HepG2 (cell line): ENCODE measurements around the gene ZNF512B. TPM values are rescaled to one million over a fixed set of nuclear protein-coding genes. Genes with fewer than 3 reads are reported as not detected.

Source experiments
- ATF7-NPFF ChIP-seq: sonication (generic); formaldehyde crosslinking; IDR thresholded peaks from 2 replicates; pipeline ENCODE4 v1.8.1; 2023; ENCODE audit warnings: mild to moderate bottlenecking, low read depth, missing genetic modification reagents, moderate library complexity
- CBX1 ChIP-seq: IDR thresholded peaks from one replicate; pipeline ENCODE4 v1.6.1; 2016; ENCODE audit warnings: antibody characterized with exemption, low read depth
- EHMT2 ChIP-seq: fragments of 200-600 bp; sonication (generic); IDR thresholded peaks from 2 replicates; pipeline ENCODE4 v1.7.0; 2017; ENCODE audit warnings: antibody characterized with exemption, low read depth, low read length, borderline replicate concordance
- ELF4 ChIP-seq: sonication (generic); formaldehyde crosslinking; IDR thresholded peaks from 2 replicates; pipeline ENCODE4 v1.5.0; 2020; ENCODE audit warnings: missing genetic modification reagents, mild to moderate bottlenecking, moderate library complexity, borderline replicate concordance
- GZF1 ChIP-seq: sonication (generic); formaldehyde crosslinking; IDR thresholded peaks from 2 replicates; pipeline ENCODE4 v1.5.1; 2020; ENCODE audit warnings: mild to moderate bottlenecking, missing genetic modification reagents
- HCFC1 ChIP-seq: fragments of 150-350 bp; IDR thresholded peaks from 2 replicates; pipeline ENCODE4 v1.6.1; 2014; ENCODE audit warnings: low read depth, low read length
- HDAC1 ChIP-seq: sonication (generic); formaldehyde crosslinking; IDR thresholded peaks from 2 replicates; pipeline ENCODE4 v1.5.1; 2020; ENCODE audit warnings: mild to moderate bottlenecking, missing genetic modification reagents
- KDM3A ChIP-seq: IDR thresholded peaks from 2 replicates; pipeline ENCODE4 v1.6.1; 2018; ENCODE audit warnings: low read depth, missing compliant biosample characterization
- PTBP1 ChIP-seq: fragments of 200-400 bp; formaldehyde crosslinking; IDR thresholded peaks from 2 replicates; pipeline ENCODE4 v1.6.1; 2018; ENCODE audit warnings: low read length, low read depth; ENCODE audit not compliant: poor library complexity, severe bottlenecking
- RBM39 ChIP-seq: fragments of 200-400 bp; formaldehyde crosslinking; IDR thresholded peaks from one replicate; pipeline ENCODE4 v1.6.1; 2018; ENCODE audit warnings: antibody characterized with exemption, mild to moderate bottlenecking, low read depth, low read length; ENCODE audit not compliant: poor library complexity, severe bottlenecking
- RXRB ChIP-seq: IDR thresholded peaks from 2 replicates; pipeline ENCODE4 v1.6.1; 2016; ENCODE audit warnings: borderline replicate concordance, missing genetic modification reagents, missing compliant biosample characterization
- SIX1 ChIP-seq: sonication (generic); formaldehyde crosslinking; IDR thresholded peaks from 2 replicates; pipeline ENCODE4 v1.4.0; 2020; ENCODE audit warnings: missing genetic modification reagents, borderline replicate concordance
- SRSF1 ChIP-seq: fragments of 200-400 bp; formaldehyde crosslinking; optimal IDR thresholded peaks from 2 replicates; pipeline ENCODE3; 2017; ENCODE audit warnings: mild to moderate bottlenecking, low read depth, low read length, moderate library complexity
- TOPORS ChIP-seq: sonication (generic); formaldehyde crosslinking; IDR thresholded peaks from 2 replicates; pipeline ENCODE4 v1.8.0; 2023; ENCODE audit warnings: mild to moderate bottlenecking, missing genetic modification reagents
- U2AF1 ChIP-seq: fragments of 200-400 bp; formaldehyde crosslinking; optimal IDR thresholded peaks from 2 replicates; pipeline ENCODE3; 2017; ENCODE audit warnings: mild to moderate bottlenecking, low read depth, low read length
- WIZ ChIP-seq: sonication (generic); formaldehyde crosslinking; IDR thresholded peaks from 2 replicates; pipeline ENCODE4 v1.5.1; 2020; ENCODE audit warnings: mild to moderate bottlenecking, missing genetic modification reagents
- ZFP82 ChIP-seq: sonication (generic); formaldehyde crosslinking; IDR thresholded peaks from 2 replicates; pipeline ENCODE4 v1.5.1; 2020; ENCODE audit warnings: mild to moderate bottlenecking, missing genetic modification reagents, borderline replicate concordance
- ZNF317 ChIP-seq: sonication (generic); formaldehyde crosslinking; IDR thresholded peaks from 2 replicates; pipeline ENCODE4 v1.5.0; 2020; ENCODE audit warnings: mild to moderate bottlenecking, missing genetic modification reagents
- ZNF354B ChIP-seq: sonication (generic); formaldehyde crosslinking; IDR thresholded peaks from 2 replicates; pipeline ENCODE4 v1.8.0; 2022; ENCODE audit warnings: mild to moderate bottlenecking, missing genetic modification reagents
- ZNF432 ChIP-seq: sonication (generic); formaldehyde crosslinking; IDR thresholded peaks from 2 replicates; pipeline ENCODE4 v1.5.0; 2020; ENCODE audit warnings: missing genetic modification reagents, mild to moderate bottlenecking, borderline replicate concordance
- ZNF484 ChIP-seq: sonication (generic); formaldehyde crosslinking; IDR thresholded peaks from 2 replicates; pipeline ENCODE4 v1.5.1; 2020; ENCODE audit warnings: mild to moderate bottlenecking, low read depth, missing genetic modification reagents, borderline replicate concordance
- ZNF614 ChIP-seq: IDR thresholded peaks from 2 replicates; pipeline ENCODE4 v1.6.1; 2018; ENCODE audit warnings: missing biosample characterization, missing genetic modification reagents, inconsistent platforms, borderline replicate concordance
- ZNF615 ChIP-seq: sonication (generic); formaldehyde crosslinking; IDR thresholded peaks from 2 replicates; pipeline ENCODE4 v1.5.0; 2020; ENCODE audit warnings: mild to moderate bottlenecking, missing genetic modification reagents, borderline replicate concordance
- polyA plus RNA-seq, 8 experiments: library from polyadenylated mRNA; depleted of rRNA in 3 of 8; stranded (reverse) in 7 of 8; unstranded in 1 of 8; fragments of >200 nt; fragmentation: Illumina TruSeq in 4 of 8; extraction: Trizol in 4 of 8; gene quantifications; 2 replicates each; pipeline versions ENCODE4 v1.2.1 to v1.2.3, GENCODE V29; 2011 to 2016; ENCODE audit warnings: low read depth in 4 of 8, missing spikeins in 1 of 8, mixed read lengths in 1 of 8; ENCODE audit not compliant: insufficient read depth in 1 of 8
- total RNA-seq, 5 experiments: library from RNA; depleted of rRNA; stranded (reverse); fragments of >200 nt; fragmentation: Illumina TruSeq; extraction: Trizol; gene quantifications; 2 replicates each; pipeline ENCODE4 v1.2.3, GENCODE V29; 2016; ENCODE audit warnings: low read depth in 1 of 5
- TF ChIP-seq, protein P1 (sequence below): sonication (generic); formaldehyde crosslinking; IDR thresholded peaks from 2 replicates; pipeline ENCODE4 v1.4.0; 2020; ENCODE audit warnings: missing genetic modification reagents
- TF ChIP-seq, protein P2 (sequence below): sonication (generic); formaldehyde crosslinking; IDR thresholded peaks from 2 replicates; pipeline ENCODE4 v1.8.1; 2022; ENCODE audit warnings: mild to moderate bottlenecking, missing genetic modification reagents
- TF ChIP-seq, protein P3 (sequence below): sonication (generic); formaldehyde crosslinking; IDR thresholded peaks from 2 replicates; pipeline ENCODE4 v1.5.0; 2020; ENCODE audit warnings: mild to moderate bottlenecking, missing genetic modification reagents, moderate library complexity
- TF ChIP-seq, protein P4 (sequence below): sonication (generic); formaldehyde crosslinking; IDR thresholded peaks from 2 replicates; pipeline ENCODE4 v1.4.0; 2020; ENCODE audit warnings: mild to moderate bottlenecking, low read depth, missing genetic modification reagents

Gene ZNF512B
- total and polyA plus RNA-seq, 2 of the 13 experiments (the other 11 are each of a cell fraction or from before 2014, with no cell fraction given): 11.5 to 30.6 TPM

DNA sequence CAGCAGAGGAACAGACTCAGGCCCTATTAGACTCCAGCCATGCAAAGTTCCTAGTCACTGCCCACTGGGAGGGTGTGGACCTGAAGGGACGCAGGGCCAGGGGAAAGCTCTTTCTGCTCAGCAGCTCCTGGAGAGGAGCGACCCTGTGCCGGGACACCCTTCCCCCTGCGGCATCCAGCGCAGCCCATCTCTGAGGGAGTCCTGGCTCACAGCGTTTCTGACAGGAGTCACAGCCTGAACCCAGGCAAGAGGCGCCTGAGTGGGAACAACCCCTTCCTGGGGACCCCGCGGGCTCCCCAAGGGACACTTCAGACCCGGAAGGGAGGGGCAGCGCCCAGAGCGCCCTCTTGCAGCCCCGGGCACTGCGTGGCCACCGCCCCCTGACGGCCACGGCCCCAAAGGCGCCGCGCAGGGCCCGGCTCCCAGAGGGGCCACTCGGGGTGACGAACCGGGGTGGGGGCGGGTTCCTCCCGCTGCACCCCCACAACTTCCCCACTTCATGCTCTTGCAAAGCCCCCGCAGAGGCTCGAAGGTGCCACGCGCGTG, 14.4 kb downstream of the ZNF512B start (continued):
- TF ChIP-seq TOPORS (no peak), KDM3A (CRISPR knock-in tag) (no peak), ZNF432 (no peak), PTBP1 (peak; percentile 37), RBM39 (no peak), ZFP82 (CRISPR knock-in tag) (peak; percentile 96), EHMT2 (no peak), ZNF484 (CRISPR knock-in tag) (peak; percentile 88), WIZ (no peak), GZF1 (CRISPR knock-in tag) (no peak), ZNF615 (CRISPR knock-in tag) (no peak), ELF4 (0 out of 2 replicates have a peak, but pooled peaks have one; percentile 5), U2AF1 (no peak), RXRB (CRISPR knock-in tag) (no peak), ZNF317 (CRISPR knock-in tag) (no peak), SIX1 (CRISPR knock-in tag) (0 out of 2 replicates have a peak, but pooled peaks have one; percentile 1), ATF7-NPFF (CRISPR knock-in tag) (no peak), ZNF614 (CRISPR knock-in tag) (no peak), SRSF1 (no peak), HDAC1 (CRISPR knock-in tag) (no peak), HCFC1 (no peak), CBX1 (no peak), ZNF354B (CRISPR knock-in tag) (peak; percentile 97; the same call in 1 of the 2 replicates)
- TF ChIP-seq, protein P1, sequence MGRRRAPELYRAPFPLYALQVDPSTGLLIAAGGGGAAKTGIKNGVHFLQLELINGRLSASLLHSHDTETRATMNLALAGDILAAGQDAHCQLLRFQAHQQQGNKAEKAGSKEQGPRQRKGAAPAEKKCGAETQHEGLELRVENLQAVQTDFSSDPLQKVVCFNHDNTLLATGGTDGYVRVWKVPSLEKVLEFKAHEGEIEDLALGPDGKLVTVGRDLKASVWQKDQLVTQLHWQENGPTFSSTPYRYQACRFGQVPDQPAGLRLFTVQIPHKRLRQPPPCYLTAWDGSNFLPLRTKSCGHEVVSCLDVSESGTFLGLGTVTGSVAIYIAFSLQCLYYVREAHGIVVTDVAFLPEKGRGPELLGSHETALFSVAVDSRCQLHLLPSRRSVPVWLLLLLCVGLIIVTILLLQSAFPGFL (CRISPR knock-in tag): no peak
- TF ChIP-seq, protein P2, sequence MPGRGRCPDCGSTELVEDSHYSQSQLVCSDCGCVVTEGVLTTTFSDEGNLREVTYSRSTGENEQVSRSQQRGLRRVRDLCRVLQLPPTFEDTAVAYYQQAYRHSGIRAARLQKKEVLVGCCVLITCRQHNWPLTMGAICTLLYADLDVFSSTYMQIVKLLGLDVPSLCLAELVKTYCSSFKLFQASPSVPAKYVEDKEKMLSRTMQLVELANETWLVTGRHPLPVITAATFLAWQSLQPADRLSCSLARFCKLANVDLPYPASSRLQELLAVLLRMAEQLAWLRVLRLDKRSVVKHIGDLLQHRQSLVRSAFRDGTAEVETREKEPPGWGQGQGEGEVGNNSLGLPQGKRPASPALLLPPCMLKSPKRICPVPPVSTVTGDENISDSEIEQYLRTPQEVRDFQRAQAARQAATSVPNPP (CRISPR knock-in tag): peak; percentile 36
- TF ChIP-seq, protein P3, sequence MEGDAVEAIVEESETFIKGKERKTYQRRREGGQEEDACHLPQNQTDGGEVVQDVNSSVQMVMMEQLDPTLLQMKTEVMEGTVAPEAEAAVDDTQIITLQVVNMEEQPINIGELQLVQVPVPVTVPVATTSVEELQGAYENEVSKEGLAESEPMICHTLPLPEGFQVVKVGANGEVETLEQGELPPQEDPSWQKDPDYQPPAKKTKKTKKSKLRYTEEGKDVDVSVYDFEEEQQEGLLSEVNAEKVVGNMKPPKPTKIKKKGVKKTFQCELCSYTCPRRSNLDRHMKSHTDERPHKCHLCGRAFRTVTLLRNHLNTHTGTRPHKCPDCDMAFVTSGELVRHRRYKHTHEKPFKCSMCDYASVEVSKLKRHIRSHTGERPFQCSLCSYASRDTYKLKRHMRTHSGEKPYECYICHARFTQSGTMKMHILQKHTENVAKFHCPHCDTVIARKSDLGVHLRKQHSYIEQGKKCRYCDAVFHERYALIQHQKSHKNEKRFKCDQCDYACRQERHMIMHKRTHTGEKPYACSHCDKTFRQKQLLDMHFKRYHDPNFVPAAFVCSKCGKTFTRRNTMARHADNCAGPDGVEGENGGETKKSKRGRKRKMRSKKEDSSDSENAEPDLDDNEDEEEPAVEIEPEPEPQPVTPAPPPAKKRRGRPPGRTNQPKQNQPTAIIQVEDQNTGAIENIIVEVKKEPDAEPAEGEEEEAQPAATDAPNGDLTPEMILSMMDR: peak; percentile 69
- TF ChIP-seq, protein P4, sequence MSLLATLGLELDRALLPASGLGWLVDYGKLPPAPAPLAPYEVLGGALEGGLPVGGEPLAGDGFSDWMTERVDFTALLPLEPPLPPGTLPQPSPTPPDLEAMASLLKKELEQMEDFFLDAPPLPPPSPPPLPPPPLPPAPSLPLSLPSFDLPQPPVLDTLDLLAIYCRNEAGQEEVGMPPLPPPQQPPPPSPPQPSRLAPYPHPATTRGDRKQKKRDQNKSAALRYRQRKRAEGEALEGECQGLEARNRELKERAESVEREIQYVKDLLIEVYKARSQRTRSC (CRISPR knock-in tag): no peak
